Erythroblast (primary cell): ENCODE measurements around the gene UCN3.

Experiments
- GATA1 ChIP-seq: IDR thresholded peaks from 2 replicates; pipeline ENCODE4 v1.6.1; 2011; ENCODE audit warnings: low read depth, mild to moderate bottlenecking, control low read depth, low read length, moderate library complexity
- POLR2A ChIP-seq: IDR thresholded peaks from 2 replicates; pipeline ENCODE4 v1.6.1; 2011; ENCODE audit warnings: mild to moderate bottlenecking, low read length

DNA sequence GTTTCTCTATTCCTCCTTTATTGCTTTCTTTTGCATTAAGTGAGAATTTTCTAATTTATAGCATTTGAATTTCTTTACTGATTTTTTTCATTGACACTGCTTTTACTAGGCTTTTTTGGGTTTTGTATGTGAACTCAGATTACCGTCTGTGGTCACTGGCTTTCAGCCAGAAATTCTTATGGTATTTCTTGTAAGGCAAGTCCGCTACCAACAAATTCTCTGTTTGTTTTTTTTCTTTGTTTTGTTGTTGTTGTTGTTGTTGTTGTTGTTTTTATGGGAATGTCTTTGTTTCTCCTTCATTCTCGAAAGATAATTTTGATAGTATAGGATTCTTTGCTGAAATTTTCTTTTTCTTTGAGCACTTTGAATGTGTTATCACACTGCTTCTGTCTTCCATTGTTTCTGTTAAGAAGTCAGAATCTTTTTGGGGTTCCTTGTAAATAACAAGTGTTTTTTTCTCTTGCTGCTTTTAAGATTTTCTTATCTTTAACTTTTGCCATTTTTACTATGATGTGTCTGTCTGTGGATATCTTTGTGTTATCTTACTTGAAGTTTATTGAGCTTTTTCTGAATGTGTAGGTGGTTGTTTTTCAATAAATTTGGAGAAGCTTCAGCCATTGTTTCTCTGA lies 54.8 kb downstream of the UCN3 start:
- TF ChIP-seq POLR2A = no peak
- no peak for TF ChIP-seq GATA1
